ENCODE data around the gene GPR146.

GPR146 gene

DNA sequence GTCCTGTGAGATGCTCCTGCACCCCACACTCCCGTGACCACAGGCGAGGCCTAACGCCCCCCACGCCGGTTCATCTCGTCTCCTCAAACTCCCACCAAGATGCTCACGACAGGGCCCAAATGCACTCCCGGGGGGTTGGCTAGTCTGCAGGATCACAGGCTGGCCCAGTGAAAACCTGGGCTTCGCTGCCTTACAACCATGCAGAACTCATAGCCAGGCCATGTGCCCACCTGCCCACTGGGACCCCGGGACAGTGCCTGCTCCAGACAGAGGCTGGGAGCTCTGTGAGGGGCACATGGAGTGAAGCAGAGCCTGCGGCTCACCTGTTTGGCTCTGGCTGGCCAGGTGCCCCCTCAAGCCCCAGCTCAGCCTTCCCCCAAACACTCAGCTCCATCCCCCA is 34.2 kb downstream of the GPR146 start:
- no peak for DNase-seq (ENCODE audit: low spot score)

DNA sequence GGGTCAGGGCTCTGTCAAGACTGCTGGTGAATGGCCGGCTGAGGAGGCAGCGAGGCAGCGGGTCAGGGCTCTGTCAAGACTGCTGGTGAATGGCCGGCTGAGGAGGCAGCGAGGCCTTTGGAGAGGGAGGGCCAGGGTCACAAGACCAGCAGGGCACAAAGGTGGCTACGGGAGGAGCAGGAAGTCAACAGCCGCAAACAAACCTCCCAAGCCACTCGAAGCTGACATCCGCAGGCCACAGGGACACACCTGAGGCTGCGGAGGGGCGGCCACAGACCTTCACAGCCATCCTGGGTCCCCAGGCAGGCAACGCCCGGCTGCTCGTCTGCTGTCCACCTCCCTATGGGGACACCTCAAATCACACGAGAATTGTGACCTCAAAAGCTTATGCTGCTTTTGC is 34.6 kb downstream of the GPR146 start:
- no peak for DNase-seq (ENCODE audit: low spot score)

GRCh38 chr7:1079546-1079945 is 35.2 kb downstream of the GPR146 start:
- no peak for DNase-seq (ENCODE audit: low spot score)

DNA sequence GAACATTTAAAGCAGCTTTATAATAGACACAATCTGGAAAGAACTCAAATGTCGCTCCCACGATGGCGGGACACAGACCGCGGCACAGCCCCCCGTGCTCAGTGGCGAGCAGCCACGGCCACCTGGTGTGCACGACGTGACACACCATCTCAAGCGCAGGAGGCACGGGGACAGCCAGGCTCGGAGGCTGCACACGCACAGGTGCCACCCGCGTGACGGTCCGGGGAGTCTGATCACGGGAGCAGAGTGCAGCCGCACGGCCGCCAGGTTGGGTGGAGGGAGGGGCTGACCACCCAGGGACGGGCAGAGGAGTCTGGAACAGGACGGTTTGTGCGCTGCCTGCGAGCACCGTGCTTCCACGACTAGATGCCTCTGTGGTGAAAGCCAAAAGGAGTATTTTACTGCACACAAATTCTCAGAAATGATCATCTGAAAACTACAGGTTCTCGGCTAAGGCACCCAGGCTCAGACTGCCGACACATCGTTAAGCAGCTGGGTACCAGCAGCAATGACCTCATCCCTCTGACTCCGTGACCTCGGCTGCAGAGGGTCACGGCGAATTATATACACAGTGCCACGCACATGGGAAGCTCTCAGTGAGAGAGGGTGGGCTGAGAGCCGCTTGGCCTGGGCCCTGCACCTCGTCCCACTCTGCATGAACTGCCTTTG is 36.0 kb downstream of the GPR146 start:
- DNase-seq (ENCODE audit: low spot score) = no peak

- no peak for DNase-seq (ENCODE audit: low spot score)
These were observed 36.5 kb downstream of the GPR146 start for GRCh38 chr7:1080921-1081255.

DNA sequence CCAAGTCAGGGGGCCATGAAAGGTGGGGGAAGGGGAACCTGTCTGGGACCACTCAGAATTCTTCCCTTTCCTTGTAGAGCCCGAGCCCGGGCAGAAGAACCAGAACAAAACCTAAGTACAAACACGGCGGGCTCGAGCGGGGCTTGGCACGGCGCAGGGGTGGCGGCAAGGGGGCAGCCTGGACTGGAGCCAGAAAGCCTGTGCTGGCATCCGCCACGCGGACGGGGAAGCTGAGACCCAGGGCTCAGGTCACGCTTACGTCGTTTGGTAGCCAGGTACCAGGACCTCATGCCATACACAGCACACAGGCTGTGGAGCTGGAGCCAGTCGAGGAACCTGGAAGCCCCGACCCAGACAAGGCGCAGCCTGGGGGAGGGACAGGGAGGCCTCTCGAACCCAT is 37.0 kb downstream of the GPR146 start:
- DNase-seq (ENCODE audit: low spot score) = no peak

DNA sequence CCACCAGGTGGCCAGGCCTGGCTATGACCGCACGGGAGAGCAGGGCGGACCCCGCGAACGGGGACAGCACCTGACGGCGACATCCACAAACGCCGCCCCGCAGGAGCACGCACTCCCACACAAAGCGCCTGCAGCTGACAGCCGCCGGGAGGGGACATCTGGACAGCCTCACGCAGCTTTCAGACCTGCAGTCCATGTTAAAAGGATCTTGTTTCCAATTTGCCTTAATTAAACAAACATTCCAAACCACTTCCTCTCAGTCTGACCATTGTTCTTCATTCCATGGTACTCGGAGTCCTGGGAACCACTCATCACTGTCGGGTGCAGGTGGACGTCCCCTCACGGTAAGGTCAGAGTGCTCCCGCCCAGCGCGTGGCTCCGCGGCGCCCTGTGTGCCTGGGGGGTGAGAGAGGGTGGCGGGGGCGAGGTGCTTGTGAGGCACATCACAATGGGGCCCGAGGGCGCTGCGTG is 37.6 kb downstream of the GPR146 start:
- no peak for DNase-seq (ENCODE audit: low spot score)

GRCh38 chr7:1083729-1084657 is 39.6 kb downstream of the GPR146 start:
- DNase-seq (ENCODE audit: low spot score) = no peak

DNA sequence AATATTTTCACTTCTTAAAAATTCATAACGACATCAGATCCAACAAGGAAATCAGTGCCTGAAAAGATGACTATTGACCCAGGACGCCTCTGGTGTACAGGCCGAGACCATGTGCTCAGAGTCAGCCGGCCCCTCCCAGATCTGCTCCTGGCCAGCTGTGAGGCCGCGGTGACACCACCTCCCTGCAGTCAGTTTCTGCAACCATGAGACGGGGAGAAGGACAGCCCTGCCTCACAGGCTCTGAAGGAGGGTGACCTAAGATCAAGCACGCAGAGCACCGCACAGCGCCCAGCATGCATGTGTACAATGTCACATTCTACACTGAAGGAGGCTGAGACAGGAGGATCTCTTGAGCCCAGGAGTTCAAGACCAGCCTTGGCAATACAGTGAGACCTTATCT is 40.9 kb downstream of the GPR146 start:
- no peak for DNase-seq (ENCODE audit: low spot score)

GRCh38 chr7:1085910-1086421 is 41.6 kb downstream of the GPR146 start:
- no peak for DNase-seq (ENCODE audit: low spot score)

DNA sequence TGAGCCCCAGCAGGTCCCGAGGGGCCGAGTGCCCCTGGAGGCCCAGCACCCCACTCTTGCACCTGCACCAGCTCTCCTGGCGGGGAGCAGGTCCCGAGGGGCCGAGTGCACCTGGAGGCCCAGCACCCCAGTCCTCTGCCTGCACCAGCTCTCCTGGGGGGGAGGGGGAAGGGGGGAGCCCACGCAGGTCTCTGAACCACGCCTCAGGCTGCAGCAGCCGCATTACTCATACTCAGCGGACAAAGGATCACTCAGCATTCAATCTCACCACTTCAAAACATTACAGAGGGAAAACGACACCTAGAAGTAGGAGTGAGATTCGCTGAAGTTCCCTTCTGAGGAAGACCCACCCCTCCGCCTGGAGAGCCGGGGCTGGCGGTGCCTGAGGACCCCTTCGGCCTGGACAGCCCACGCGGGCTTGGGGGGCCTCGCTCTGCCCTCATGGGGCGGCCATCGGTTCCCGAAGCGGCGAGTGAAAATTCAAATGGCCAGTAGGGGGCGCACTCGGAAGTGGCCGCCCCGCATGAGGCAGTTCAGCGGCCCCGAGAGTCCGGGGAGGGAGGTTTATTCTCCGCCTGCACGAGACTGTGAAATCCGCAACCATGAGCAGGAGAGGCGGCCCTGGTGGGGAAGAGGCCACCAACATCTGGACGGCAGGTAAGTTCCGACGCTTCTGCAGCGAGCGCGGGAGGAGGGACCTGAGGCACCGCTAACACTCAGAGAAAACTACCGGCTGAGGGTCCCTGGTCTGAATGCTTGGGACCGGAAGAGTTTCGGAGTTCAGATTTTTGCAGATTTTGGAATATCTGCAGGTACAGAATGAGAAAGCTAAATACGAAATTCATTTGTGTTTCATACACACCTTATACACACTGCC is 42.5 kb downstream of the GPR146 start:
- DNase-seq (ENCODE audit: low spot score) = peak; percentile 99

DNA sequence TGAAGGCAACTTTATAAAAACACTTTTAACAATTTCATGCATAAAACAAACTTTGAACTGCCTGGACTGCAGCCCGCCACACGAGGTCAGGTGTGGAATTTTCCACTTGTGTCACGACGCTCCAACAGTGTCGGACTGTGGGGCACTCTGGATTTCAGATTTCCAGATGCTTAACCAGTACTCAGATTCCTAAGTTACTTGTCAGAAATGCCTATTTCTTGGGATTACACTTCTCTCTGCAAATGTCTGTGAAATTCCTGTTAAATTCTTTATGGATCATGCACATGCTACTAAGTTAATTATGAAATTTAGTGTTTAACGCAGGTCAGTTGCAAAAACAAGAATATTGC is 43.1 kb downstream of the GPR146 start:
- no peak for DNase-seq (ENCODE audit: low spot score)

DNA sequence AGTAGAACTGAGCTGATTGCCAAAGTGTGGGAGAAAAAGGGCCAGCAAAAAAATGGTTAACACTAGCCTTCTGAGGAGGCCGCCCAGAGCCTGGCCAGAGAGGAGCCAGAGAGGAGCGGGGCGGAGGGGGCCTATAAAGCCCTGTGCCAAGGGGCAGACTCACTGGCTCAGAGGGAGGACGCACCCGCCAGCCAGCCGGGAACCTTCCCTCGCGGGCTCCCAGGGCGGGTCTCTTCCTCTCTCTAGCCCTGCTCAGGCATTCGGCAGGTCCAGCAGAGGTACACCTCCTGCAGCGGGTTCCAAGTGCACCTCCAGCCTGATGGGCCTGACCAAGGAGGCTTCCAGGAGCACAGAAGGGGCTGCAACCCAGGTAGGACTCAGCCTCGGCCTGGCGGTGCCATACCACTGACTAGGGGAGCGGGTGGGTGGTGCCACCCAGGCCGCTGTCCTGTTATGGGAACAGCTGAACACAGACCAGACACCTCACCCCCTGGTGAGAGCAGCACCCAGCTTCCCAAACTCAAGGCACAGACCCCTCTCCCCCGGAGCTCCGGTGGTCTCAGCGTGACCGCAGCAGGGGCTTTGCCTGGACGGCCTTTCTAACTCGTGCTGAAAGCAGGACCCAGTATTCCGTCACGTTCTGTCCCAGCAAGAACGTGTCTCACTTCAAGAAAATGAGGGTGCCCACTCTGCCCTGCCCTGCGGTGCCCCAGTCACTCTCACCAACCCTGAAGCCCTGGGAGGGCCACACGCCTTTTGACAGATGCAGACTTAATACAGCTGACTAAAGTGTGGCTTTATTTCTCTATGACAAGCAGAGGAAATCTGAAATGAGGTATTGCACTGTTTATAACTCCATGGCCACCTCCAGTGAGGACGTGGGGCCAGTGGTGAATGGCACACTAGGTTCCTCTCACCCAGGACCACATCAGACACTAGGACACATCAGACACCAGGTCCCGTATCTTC is 43.9 kb downstream of the GPR146 start, which contains the start of gene GPER1:
GPER1 (plus strand) TSS at position 162 of the 969 bp plus-strand sequence. CDS start 3,616 bp downstream, outside the sequence.
- DNase-seq (ENCODE audit: low spot score) = peak; percentile 86

GRCh38 chr7:1090236-1090635 is 45.9 kb downstream of the GPR146 start:
- DNase-seq (ENCODE audit: low spot score) = no peak

DNA sequence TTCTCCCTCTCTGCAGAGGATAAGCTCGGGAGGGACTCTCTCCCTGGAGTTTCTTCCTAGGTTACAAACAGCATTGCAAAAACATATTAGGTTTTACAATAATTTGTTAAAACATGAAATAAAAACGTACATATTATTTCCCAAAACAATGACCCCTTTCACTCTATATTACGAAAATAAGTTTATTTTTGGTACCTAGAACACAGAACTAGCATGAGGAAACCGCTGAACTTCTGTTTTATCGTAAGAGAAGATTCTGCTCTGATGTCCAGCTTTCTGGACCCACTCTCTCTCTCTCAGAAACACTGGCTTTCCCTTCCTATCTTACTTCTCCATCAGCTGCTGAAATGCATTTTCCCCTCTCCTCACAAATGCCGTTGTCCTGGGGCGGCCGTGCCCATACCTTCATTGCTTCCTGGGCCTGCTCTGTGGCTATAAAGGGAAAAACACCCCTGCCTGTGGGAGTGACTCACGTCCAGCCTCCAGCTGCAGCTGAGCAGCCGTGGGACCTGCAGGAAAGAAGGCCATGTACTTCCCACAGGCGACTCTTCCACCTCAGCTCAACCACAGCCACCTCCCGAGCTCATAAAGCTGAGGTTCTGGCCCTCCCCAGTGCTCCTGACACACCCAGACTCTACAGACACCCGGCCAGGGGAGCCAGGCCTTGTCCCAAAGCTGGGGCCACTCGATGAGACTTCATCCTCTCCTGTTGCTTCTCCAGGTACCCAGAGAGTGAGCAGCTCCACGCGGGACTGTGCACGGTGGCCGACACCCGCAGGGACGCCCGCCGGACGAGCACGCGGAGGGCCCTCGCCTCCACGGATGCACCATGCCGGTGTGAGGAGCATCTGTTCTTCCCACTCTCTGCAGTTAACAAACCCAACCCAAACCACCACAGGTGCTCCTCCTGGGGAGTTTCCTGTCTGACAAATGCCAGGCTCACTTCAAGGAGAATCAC is 46.6 kb downstream of the GPR146 start:
- DNase-seq (ENCODE audit: low spot score) = no peak

DNA sequence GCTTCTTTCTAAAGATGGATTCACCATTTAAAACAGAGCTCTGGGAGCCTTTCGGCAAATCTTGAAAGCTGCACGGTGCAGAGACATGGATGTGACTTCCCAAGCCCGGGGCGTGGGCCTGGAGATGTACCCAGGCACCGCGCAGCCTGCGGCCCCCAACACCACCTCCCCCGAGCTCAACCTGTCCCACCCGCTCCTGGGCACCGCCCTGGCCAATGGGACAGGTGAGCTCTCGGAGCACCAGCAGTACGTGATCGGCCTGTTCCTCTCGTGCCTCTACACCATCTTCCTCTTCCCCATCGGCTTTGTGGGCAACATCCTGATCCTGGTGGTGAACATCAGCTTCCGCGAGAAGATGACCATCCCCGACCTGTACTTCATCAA is 47.3 kb downstream of the GPR146 start:
- DNase-seq (ENCODE audit: low spot score) = no peak

GRCh38 chr7:1092161-1092632 is 47.9 kb downstream of the GPR146 start:
- DNase-seq (ENCODE audit: low spot score) = no peak

- DNase-seq (ENCODE audit: low spot score) = peak; percentile 63
These were observed 48.6 kb downstream of the GPR146 start for GRCh38 chr7:1092806-1093501.

DNA sequence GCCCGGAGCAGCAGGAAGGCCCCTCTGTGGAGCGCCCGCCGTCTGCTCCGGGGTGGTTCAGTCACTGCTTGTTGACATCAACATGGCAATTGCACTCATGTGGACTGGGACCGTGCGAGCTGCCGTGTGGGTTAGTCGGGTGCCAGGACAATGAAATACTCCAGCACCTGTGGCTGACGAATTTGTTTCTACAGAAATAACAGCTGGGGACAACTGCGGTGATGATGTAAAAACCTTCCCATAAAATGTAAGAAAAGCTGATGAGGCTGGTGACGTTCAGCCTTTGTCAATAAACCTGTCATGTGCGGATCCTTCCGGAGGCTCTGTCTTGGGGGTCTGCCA is 49.1 kb downstream of the GPR146 start:
- DNase-seq (ENCODE audit: low spot score) = no peak
